OCI-LY7 (cell line): ENCODE data around the gene CSNK1G1.

ENCODE experiments used
- EZH2phosphoT487 ChIP-seq: fragments of 200-600 bp; sonication (generic); IDR thresholded peaks from 2 replicates; pipeline ENCODE4 v1.6.1; 2018; ENCODE audit warnings: low read depth, borderline replicate concordance, mild to moderate bottlenecking, mixed run types, antibody characterized with exemption, low read length, moderate library complexity, mixed read lengths
- TF ChIP-seq, protein P1 (sequence below): fragments of 200-600 bp; sonication (generic); conservative IDR thresholded peaks from 2 replicates; pipeline ENCODE4 v1.5.1; 2014; ENCODE audit warnings: mild to moderate bottlenecking, antibody characterized with exemption, low read length, moderate library complexity, mixed read lengths

DNA sequence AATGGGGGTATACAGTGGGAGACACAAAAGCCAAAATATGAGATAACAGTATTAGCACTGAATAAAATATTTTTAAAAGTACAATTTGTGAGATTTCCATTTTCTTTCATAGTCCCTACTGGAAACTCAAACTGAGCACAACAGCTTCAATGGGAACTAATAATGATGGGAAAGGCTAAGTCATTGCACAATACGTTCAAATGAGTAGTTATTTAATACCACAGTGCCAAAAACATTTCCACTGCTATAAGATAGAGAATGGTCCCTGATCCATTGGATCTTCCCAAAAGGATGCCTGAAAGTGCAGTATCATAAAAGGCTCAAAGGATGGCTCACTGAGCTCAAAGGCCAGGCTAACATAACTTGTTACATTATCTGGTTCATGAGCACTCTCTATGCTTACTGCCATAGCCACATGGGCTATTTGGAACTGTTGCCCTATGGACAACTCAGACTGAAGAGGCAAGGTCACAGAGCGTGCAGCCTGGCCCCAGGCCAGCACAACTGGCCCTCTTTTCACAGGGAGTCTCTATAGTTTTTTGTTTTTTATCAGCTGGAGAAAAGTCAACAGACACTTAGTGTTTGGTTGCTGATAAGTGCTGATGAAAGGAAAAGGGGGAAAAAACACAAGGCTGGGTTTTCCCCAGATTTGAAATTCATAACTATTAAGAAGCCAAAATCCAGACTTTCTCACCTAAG is 139.1 kb downstream of the CSNK1G1 start:
- TF ChIP-seq, protein P1, sequence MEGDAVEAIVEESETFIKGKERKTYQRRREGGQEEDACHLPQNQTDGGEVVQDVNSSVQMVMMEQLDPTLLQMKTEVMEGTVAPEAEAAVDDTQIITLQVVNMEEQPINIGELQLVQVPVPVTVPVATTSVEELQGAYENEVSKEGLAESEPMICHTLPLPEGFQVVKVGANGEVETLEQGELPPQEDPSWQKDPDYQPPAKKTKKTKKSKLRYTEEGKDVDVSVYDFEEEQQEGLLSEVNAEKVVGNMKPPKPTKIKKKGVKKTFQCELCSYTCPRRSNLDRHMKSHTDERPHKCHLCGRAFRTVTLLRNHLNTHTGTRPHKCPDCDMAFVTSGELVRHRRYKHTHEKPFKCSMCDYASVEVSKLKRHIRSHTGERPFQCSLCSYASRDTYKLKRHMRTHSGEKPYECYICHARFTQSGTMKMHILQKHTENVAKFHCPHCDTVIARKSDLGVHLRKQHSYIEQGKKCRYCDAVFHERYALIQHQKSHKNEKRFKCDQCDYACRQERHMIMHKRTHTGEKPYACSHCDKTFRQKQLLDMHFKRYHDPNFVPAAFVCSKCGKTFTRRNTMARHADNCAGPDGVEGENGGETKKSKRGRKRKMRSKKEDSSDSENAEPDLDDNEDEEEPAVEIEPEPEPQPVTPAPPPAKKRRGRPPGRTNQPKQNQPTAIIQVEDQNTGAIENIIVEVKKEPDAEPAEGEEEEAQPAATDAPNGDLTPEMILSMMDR, result no peak
- TF ChIP-seq EZH2phosphoT487, result no peak
